Left ventricle myocardium inferior (tissue), 1 donor: ENCODE data around the gene TNFRSF14. TPM values are rescaled to one million over a fixed set of nuclear protein-coding genes. Genes with fewer than 3 reads are reported as not detected.

ENCODE experiments used
- DNase-seq: peaks from one replicate; pipeline ENCODE4 v3.0.0-alpha.2; 2020
- H3K27ac ChIP-seq: fragments of 200-600 bp; replicated peaks from 2 replicates; pipeline ENCODE4 v1.8.0; 2021
- H3K27me3 ChIP-seq: fragments of 200-600 bp; 2 replicates; pipeline ENCODE4 v1.8.0; 2021; ENCODE audit warnings: low read depth
- H3K36me3 ChIP-seq: fragments of 200-600 bp; 2 replicates; pipeline ENCODE4 v1.8.0; 2021
- H3K4me1 ChIP-seq: fragments of 200-600 bp; 2 replicates; pipeline ENCODE4 v1.8.0; 2021
- H3K4me3 ChIP-seq: fragments of 200-600 bp; 2 replicates; pipeline ENCODE4 v1.8.0; 2021; ENCODE audit warnings: mild to moderate bottlenecking, moderate library complexity
- H3K9me3 ChIP-seq: fragments of 200-600 bp; replicated peaks from 2 replicates; pipeline ENCODE4 v1.8.0; 2021
- CTCF ChIP-seq: fragments of 200-600 bp; IDR thresholded peaks from 2 replicates; pipeline ENCODE4 v1.8.0; 2021; ENCODE audit warnings: antibody characterized with exemption, mild to moderate bottlenecking, borderline replicate concordance
- intact Hi-C: fragments of 100-400 bp; cut with micrococcal nuclease; formaldehyde crosslinking; loops from one replicate; pipeline ENCODE4 v1.11.0; 2022
- total RNA-seq: library from RNA; stranded (reverse); fragmentation: NEBNext Ultra II Directional; extraction: Animal tissue kit (Norgen Biotek cat#: 25700); gene quantifications from one replicate; pipeline ENCODE4 v1.2.1, GENCODE V29; 2021
- donor health status: DM: no; HTN: yes; CAD: no; lungs with severe emphysema.

The TNFRSF14 gene
- total RNA-seq, 1 donor from 2014 or later = 13.7 TPM

GRCh38 chr1:2515763-2516080, 40.4 kb upstream of the TNFRSF14 start:
- H3K4me1 ChIP-seq = peaks cover 1% of the 10 kb centered on the region
- no peak overlapping the region for H3K4me3 ChIP-seq
- intact Hi-C loops = no loop called here
- no peak for TF ChIP-seq CTCF
- H3K27me3 ChIP-seq = no peaks in the 10 kb centered on the region
- no peaks in the 10 kb centered on the region for H3K9me3 ChIP-seq
- H3K36me3 ChIP-seq = peaks cover 98% of the 10 kb centered on the region
- no peak overlapping the region for H3K27ac ChIP-seq
- no peak for DNase-seq

DNA sequence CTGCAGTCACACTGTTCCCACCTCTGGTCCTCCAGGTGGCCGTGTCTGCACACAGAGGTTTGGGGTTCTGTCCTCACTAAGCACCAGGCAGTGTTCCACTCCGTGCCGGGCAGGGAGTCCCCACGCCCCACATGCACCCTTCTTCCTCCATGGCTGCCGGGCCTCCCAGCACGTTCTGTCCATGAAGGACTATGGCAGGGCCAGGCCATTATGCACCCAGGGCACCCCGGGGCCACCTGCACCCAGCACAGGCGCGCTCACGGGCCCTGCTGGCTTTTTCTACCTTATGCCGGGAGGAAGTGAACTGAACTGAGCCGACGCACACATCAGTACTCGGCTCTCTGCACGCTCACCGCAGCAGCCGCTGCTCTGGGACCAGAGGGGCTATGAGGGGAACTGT, 40.0 kb upstream of the TNFRSF14 start:
- TF ChIP-seq CTCF = no peak
- Histone ChIP-seq H3K9me3 (no peaks in the 10 kb centered on the region), H3K4me3 (no peak overlapping the region), H3K36me3 (peaks cover 98% of the 10 kb centered on the region), H3K4me1 (peaks cover 5% of the 10 kb centered on the region), H3K27me3 (no peaks in the 10 kb centered on the region), H3K27ac (no peak overlapping the region)
- no peak for DNase-seq
- intact Hi-C loops = no loop called here

GRCh38 chr1:2516946-2517345, 39.2 kb upstream of the TNFRSF14 start:
- Histone ChIP-seq H3K4me3 (no peak overlapping the region), H3K4me1 (peaks cover 11% of the 10 kb centered on the region), H3K9me3 (no peaks in the 10 kb centered on the region), H3K27ac (no peak overlapping the region), H3K27me3 (no peaks in the 10 kb centered on the region), H3K36me3 (peaks cover 96% of the 10 kb centered on the region)
- TF ChIP-seq CTCF = no peak
- intact Hi-C loops = no loop called here
- no peak for DNase-seq

DNA sequence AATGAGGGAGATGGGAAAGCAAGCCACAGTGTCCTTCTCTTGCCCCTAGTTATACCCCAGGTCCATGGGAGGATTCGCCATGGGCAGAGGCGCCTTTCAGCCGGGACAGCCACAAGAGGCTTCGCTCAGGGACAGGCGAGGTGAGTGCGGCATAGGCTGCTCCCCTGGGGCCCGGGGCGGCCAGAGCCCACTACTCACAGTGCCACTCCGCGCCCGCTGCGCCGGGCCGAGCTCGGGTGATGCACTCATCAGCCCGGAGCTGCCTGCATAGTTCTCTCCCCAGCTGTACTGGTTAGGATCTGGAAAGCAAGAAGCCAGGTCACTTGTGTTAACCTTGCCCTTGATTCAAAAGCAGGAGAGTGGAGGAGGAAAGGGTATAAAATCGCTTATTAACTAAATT, 38.2 kb upstream of the TNFRSF14 start:
- no peak overlapping the region for H3K4me3 ChIP-seq
- no peak for DNase-seq
- no peaks in the 10 kb centered on the region for H3K27me3 ChIP-seq
- H3K9me3 ChIP-seq = no peaks in the 10 kb centered on the region
- no peak for TF ChIP-seq CTCF
- intact Hi-C loops = no loop called here
- H3K36me3 ChIP-seq = peaks cover 86% of the 10 kb centered on the region
- H3K4me1 ChIP-seq = peaks cover 12% of the 10 kb centered on the region
- no peak overlapping the region for H3K27ac ChIP-seq

- peaks cover 80% of the 10 kb centered on the region for H3K36me3 ChIP-seq
Observed at GRCh38 chr1:2518528-2518927, 37.6 kb upstream of the TNFRSF14 start.

More at GRCh38 chr1:2518528-2518927, 37.6 kb upstream of the TNFRSF14 start:
- Histone ChIP-seq H3K4me3 (no peak overlapping the region), H3K4me1 (peaks cover 18% of the 10 kb centered on the region), H3K27ac (no peak overlapping the region), H3K9me3 (no peaks in the 10 kb centered on the region), H3K27me3 (no peaks in the 10 kb centered on the region)
- intact Hi-C loops = no loop called here
- TF ChIP-seq CTCF = no peak
- no peak for DNase-seq
